ENCODE measurements around the gene HSPA9. TPM values are rescaled to one million over a fixed set of nuclear protein-coding genes. Genes with fewer than 3 reads are reported as not detected.

Gene HSPA9
- total and polyA plus RNA-seq, 10 of the 15 experiments (the other 5 are each of a cell fraction or from before 2014, with no cell fraction given): 145 to 455 (median 343) TPM

DNA sequence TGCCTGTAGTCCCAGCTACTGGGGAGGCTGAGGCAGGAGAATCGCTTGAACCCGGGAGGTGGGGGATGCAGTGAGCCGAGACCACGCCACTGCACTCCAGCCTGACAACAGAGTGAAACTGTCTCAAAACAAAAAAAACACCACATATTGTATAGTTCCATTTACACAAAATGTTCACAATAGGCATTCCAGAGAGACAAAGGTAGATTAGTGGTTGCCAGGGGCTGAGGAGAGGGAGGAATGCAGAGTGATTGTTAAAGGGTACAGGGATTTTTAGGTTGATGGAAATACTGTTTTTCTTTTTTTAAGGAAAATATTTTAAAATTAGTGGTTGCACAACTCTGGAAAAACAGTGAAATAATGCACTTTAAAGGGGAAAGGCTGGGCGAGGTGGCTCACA, 51.8 kb downstream of the HSPA9 start:
- Histone ChIP-seq H3K27ac (ENCODE audit: control insufficient read depth, insufficient read depth) (no peak overlapping the region), H3K4me2 (ENCODE audit: control insufficient read depth, insufficient read depth) (no peak overlapping the region), H3K9me3 (replicated peaks; ENCODE audit: control insufficient read depth, insufficient read depth, low read length) (no peaks in the 10 kb centered on the region), H3K4me1 (ENCODE audit: control insufficient read depth, insufficient read depth, low read length) (no peaks in the 10 kb centered on the region), H4K20me1 (ENCODE audit: control insufficient read depth, insufficient read depth) (no peaks in the 10 kb centered on the region), H3K4me3 (no peak overlapping the region), H2AFZ (ENCODE audit: control insufficient read depth, low read depth, low read length) (no peak overlapping the region), H3K79me2 (ENCODE audit: control insufficient read depth, insufficient read depth, low read length) (peaks cover 46% of the 10 kb centered on the region), H3K36me3 (ENCODE audit: control insufficient read depth in 2 of 2, insufficient read depth in 2 of 2, low read length in 1 of 2) (peaks cover 0 to 9% of the 10 kb centered on the region in 2 experiments; a peak in 2 of 4 replicates), H3K9ac (ENCODE audit: control insufficient read depth, insufficient read depth, low read length) (no peak overlapping the region), H3K27me3 (replicated peaks in 1 of 2; ENCODE audit: control insufficient read depth in 2 of 2, insufficient read depth in 2 of 2, low read length in 1 of 2) (no peaks in the 10 kb centered on the region)
- no peak for ATAC-seq
- in situ Hi-C loops (cut with MboI): loop anchor here (25.0 kb wide), 1 partner anchor 336 kb away; the partner anchor contains the start of genes BRD8 and KIF20A
- intact Hi-C loops (cut with micrococcal nuclease; ENCODE audit: unreplicated experiment): no loop called here
- POLR2A ChIA-PET: interaction anchor here (0.7 kb wide), 1 partner anchor 11 kb away, joined by 3 read pairs; no protein-coding TSS in a partner anchor
- DNase-seq (ENCODE audit: low read depth, low spot score): no peak
- RAD21 ChIA-PET (ENCODE audit: unreplicated experiment): no interaction called here
- no TSS peak for BruUV-seq (replicated peaks)
- FAIRE-seq: no peak
- 99% methylated on average over 5 of the region's 5 CpGs for WGBS (ENCODE audit: insufficient coverage, insufficient replicate concordance, low lambda C conversion rate, missing lambda C conversion rate)
- SMC1A ChIA-PET (ENCODE audit: uncharacterized antibody, unreplicated experiment): no interaction called here
- CTCF ChIA-PET: no interaction called here
- TF ChIP-seq ZZZ3 (IDR thresholded peaks at IDR 0.05; ENCODE audit: control insufficient read depth, insufficient read length, low read depth) (no peak), RFX5 (IDR thresholded peaks at IDR 0.05; ENCODE audit: low read depth, low read length) (no peak), ZNF217 (IDR thresholded peaks at IDR 0.05) (no peak), POLR2AphosphoS2 (IDR thresholded peaks at IDR 0.05; ENCODE audit: low read depth, low read length) (no peak), ZBTB11 (CRISPR knock-in tag; IDR thresholded peaks at IDR 0.05) (no peak), SREBF2 (IDR thresholded peaks at IDR 0.05; ENCODE audit: low read length) (no peak), RCOR1 (conservative IDR thresholded peaks at IDR 0.05; ENCODE audit: low read depth, low read length) (no peak), PRDM15 (CRISPR knock-in tag; IDR thresholded peaks at IDR 0.05) (no peak), ATF7 (IDR thresholded peaks at IDR 0.05; ENCODE audit: low read depth) (no peak), CBFB (IDR thresholded peaks at IDR 0.05; ENCODE audit: low read depth) (no peak), EP300 (IDR thresholded peaks at IDR 0.05; ENCODE audit: borderline replicate concordance in 1 of 2, control insufficient read depth in 1 of 2, low read depth in 2 of 2, low read length in 2 of 2) (no peak), RB1 (IDR thresholded peaks at IDR 0.05; ENCODE audit: borderline replicate concordance) (no peak), RBBP5 (conservative IDR thresholded peaks at IDR 0.05) (no peak), CBX3 (IDR thresholded peaks at IDR 0.05; ENCODE audit: borderline replicate concordance, low read depth) (no peak), PML (IDR thresholded peaks at IDR 0.05; ENCODE audit: low read length) (no peak)
- TF ChIP-seq, protein P1, sequence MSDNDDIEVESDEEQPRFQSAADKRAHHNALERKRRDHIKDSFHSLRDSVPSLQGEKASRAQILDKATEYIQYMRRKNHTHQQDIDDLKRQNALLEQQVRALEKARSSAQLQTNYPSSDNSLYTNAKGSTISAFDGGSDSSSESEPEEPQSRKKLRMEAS (IDR thresholded peaks at IDR 0.05; ENCODE audit: low read depth, low read length): no peak
